Measurements from ENCODE around the gene AKAP1. TPM values are rescaled to one million over a fixed set of nuclear protein-coding genes. Genes with fewer than 3 reads are reported as not detected.
A peak's percentile ranks its signal among the peaks of the same experiment; 100 is the strongest.

Gene AKAP1
- total and polyA plus RNA-seq, 9 of the 15 experiments (the other 6 are each of a cell fraction or from before 2014, with no cell fraction given): 12.9 to 63.8 (median 36.4) TPM

GRCh38 chr17:57092779-57093178, 7.7 kb downstream of the AKAP1 start:
- ATAC-seq (no peak), DNase-seq (ENCODE audit: extremely low read depth in 1 of 4, low spot score in 3 of 4) (no peak), FAIRE-seq (no peak)
- in situ Hi-C loops (cut with MboI) (no loop called here), intact Hi-C loops (cut with micrococcal nuclease) (no loop called here)
- ChIA-PET CTCF (ENCODE audit: low intra/inter-chr PET ratio) (no interaction called here), POLR2A (interaction anchor here (1.0 kb wide), 1 partner anchor 20 kb away, joined by 3 read pairs; no protein-coding TSS in a partner anchor)
- WGBS (ENCODE audit: insufficient coverage, low coverage, missing lambda C conversion rate): 86% methylated on average over 7 of the region's 8 CpGs
- peaks cover 18 to 23% of the 10 kb centered on the region in 2 experiments; a peak in 4 of 5 replicates for H3K4me1 ChIP-seq (replicated peaks in 1 of 2; ENCODE audit: control insufficient read depth in 2 of 2, insufficient read depth in 2 of 2, low read length in 2 of 2)
- peaks cover 23% of the 10 kb centered on the region; the same call in 2 of the 3 replicates for H3K36me3 ChIP-seq (ENCODE audit: control insufficient read depth, insufficient read depth, low read length)
- H3K9ac ChIP-seq (ENCODE audit: insufficient read depth in 1 of 2, low read depth in 2 of 2, low read length in 2 of 2): 0 out of 4 replicates have a peak overlapping the region, but pooled peaks of 1 of the 2 experiments have one; percentile 10
- H3K27me3 ChIP-seq (ENCODE audit: control insufficient read depth in 2 of 2, insufficient read depth in 2 of 2, low read length in 2 of 2): no peaks in the 10 kb centered on the region
- no peaks in the 10 kb centered on the region for H3K9me1 ChIP-seq (ENCODE audit: control insufficient read depth, insufficient read depth, low read length)
- H3K79me2 ChIP-seq (ENCODE audit: control insufficient read depth, insufficient read depth, low read length): peaks cover 98% of the 10 kb centered on the region
- peaks cover 39% of the 10 kb centered on the region for H4K20me1 ChIP-seq (replicated peaks; ENCODE audit: control insufficient read depth, insufficient read depth, low read length)
- no peak overlapping the region for H3K27ac ChIP-seq (ENCODE audit: extremely low read depth, low read depth, low read length)
- no peak for TF ChIP-seq MAZ (CRISPR knock-in tag; conservative IDR thresholded peaks at IDR 0.05 in 1 of 2, IDR thresholded peaks at IDR 0.05 in 1 of 2)
- no peak for TF ChIP-seq NCOA4 (IDR thresholded peaks at IDR 0.05; ENCODE audit: partially characterized antibody)
- TF ChIP-seq KDM5B (IDR thresholded peaks at IDR 0.05; ENCODE audit: insufficient replicate concordance, low read depth, low read length): no peak
- TF ChIP-seq BMI1 (IDR thresholded peaks at IDR 0.05; ENCODE audit: low read length): no peak
- no peak for TF ChIP-seq SP2 (IDR thresholded peaks at IDR 0.05; ENCODE audit: extremely low read depth, low read depth, low read length, poor library complexity, severe bottlenecking)
- H2AFZ ChIP-seq (ENCODE audit: low read depth, low read length): no peak overlapping the region
- no peaks in the 10 kb centered on the region for H3K9me3 ChIP-seq (replicated peaks; ENCODE audit: control insufficient read depth, insufficient read depth, low read depth, low read length)
- no TSS peak for BruUV-seq (replicated peaks)
- no peak overlapping the region for H3K4me3 ChIP-seq
- no peak overlapping the region for H3K4me2 ChIP-seq (ENCODE audit: insufficient read depth, low read length)

Data from K562 (cell line).